Measurements from ENCODE around the gene FUT7. TPM values are rescaled to one million over a fixed set of nuclear protein-coding genes. Genes with fewer than 3 reads are reported as not detected.

Gene FUT7
- total and polyA plus RNA-seq, 9 of the 15 experiments (the other 6 are each of a cell fraction or from before 2014, with no cell fraction given) = not detected

- WGBS (ENCODE audit: insufficient coverage, low coverage, missing lambda C conversion rate) = 25% methylated on average over 18 of the region's 30 CpGs
- FAIRE-seq (peak; percentile 99), ATAC-seq (peak; percentile 100), DNase-seq (ENCODE audit: extremely low read depth in 1 of 4, low spot score in 3 of 4) (peak; percentile 91 to 98 (median 94))
- Histone ChIP-seq H3K9me3 (replicated peaks; ENCODE audit: control insufficient read depth, insufficient read depth, low read depth, low read length) (no peaks in the 10 kb centered on the region), H4K20me1 (replicated peaks; ENCODE audit: control insufficient read depth, insufficient read depth, low read length) (0 out of 2 replicates have a peak, but pooled peaks cover 5% of the 10 kb centered on the region), H3K36me3 (ENCODE audit: control insufficient read depth, insufficient read depth, low read length) (no peaks in the 10 kb centered on the region), H2AFZ (ENCODE audit: low read depth, low read length) (0 out of 2 replicates have a peak overlapping the region, but pooled peaks have one; percentile 34), H3K9me1 (ENCODE audit: control insufficient read depth, insufficient read depth, low read length) (no peaks in the 10 kb centered on the region), H3K4me3 (no peak overlapping the region), H3K4me2 (ENCODE audit: insufficient read depth, low read length) (peak overlapping the region; percentile 18; the same call in 1 of the 2 replicates), H3K4me1 (replicated peaks in 1 of 2; ENCODE audit: control insufficient read depth in 2 of 2, insufficient read depth in 2 of 2, low read length in 2 of 2) (peaks cover 4 to 91% of the 10 kb centered on the region in 2 experiments), H3K9ac (ENCODE audit: insufficient read depth in 1 of 2, low read depth in 2 of 2, low read length in 2 of 2) (peak overlapping the region in 1 of 2 experiments; percentile 11; a peak in 2 of 4 replicates), H3K27me3 (ENCODE audit: control insufficient read depth in 2 of 2, insufficient read depth in 2 of 2, low read length in 2 of 2) (no peaks in the 10 kb centered on the region), H3K79me2 (ENCODE audit: control insufficient read depth, insufficient read depth, low read length) (no peaks in the 10 kb centered on the region), H3K27ac (ENCODE audit: extremely low read depth, low read depth, low read length) (no peak overlapping the region)
- no TSS peak for BruUV-seq (replicated peaks)
- POLR2A ChIA-PET = interaction anchor here (0.6 to 1.1 kb wide), 5 partner anchors 12 to 1574 kb away, joined by 3 to 4 read pairs (median 3); partner anchors contain the start of gene PTGDS
- CTCF ChIA-PET (ENCODE audit: low intra/inter-chr PET ratio) = no interaction called here
- in situ Hi-C loops (cut with MboI) = no loop called here
- intact Hi-C loops (cut with micrococcal nuclease) = no loop called here
- TF ChIP-seq CTBP1 (IDR thresholded peaks at IDR 0.05; ENCODE audit: borderline replicate concordance) = peak; percentile 79
- TF ChIP-seq ZKSCAN1 (IDR thresholded peaks at IDR 0.05; ENCODE audit: low read depth, low read length) = 0 out of 2 replicates have a peak, but pooled peaks have one; percentile 26
- no peak for TF ChIP-seq POLR2B (IDR thresholded peaks at IDR 0.05; ENCODE audit: low read depth, partially characterized antibody)
- TF ChIP-seq MAZ (CRISPR knock-in tag; conservative IDR thresholded peaks at IDR 0.05 in 1 of 2, IDR thresholded peaks at IDR 0.05 in 1 of 2) = peak; percentile 55 to 77; a peak in 2 of 4 replicates
- TF ChIP-seq MAFK (IDR thresholded peaks at IDR 0.05; ENCODE audit: low read length) = peak; percentile 23; the same call in 1 of the 2 replicates
- TF ChIP-seq DPF2 (IDR thresholded peaks at IDR 0.05) = no peak
- peak; percentile 64 to 73 for TF ChIP-seq NRF1 (conservative IDR thresholded peaks at IDR 0.05 in 1 of 2, IDR thresholded peaks at IDR 0.05 in 1 of 2)
- TF ChIP-seq CCNT2 (IDR thresholded peaks at IDR 0.05; ENCODE audit: borderline replicate concordance, extremely low read depth, insufficient read length, low read depth, low read length) = peak; percentile 51
- peak in 1 of 2 experiments; percentile 93; a peak in 2 of 4 replicates for TF ChIP-seq RCOR1 (IDR thresholded peaks at IDR 0.05; ENCODE audit: borderline replicate concordance in 1 of 2, low read depth in 2 of 2, low read length in 2 of 2)
- TF ChIP-seq MBD2 (IDR thresholded peaks at IDR 0.05; ENCODE audit: borderline replicate concordance, low read depth) = 0 out of 2 replicates have a peak, but pooled peaks have one; percentile 18
- TF ChIP-seq NUFIP1 (IDR thresholded peaks at IDR 0.05; ENCODE audit: partially characterized antibody) = no peak
- TF ChIP-seq MAX (CRISPR knock-in tag; IDR thresholded peaks at IDR 0.05) = peak; percentile 32; the same call in 1 of the 2 replicates
- TF ChIP-seq SP1 (CRISPR knock-in tag; IDR thresholded peaks at IDR 0.05) = peak; percentile 96
- peak in 1 of 2 experiments; percentile 60; a peak in 1 of 4 replicates for TF ChIP-seq TEAD1 (CRISPR knock-in tag; IDR thresholded peaks at IDR 0.05)
- TF ChIP-seq KLF16 (IDR thresholded peaks at IDR 0.05) = no peak
- TF ChIP-seq CREB1 (IDR thresholded peaks at IDR 0.05) = peak; percentile 56; the same call in 1 of the 2 replicates
- TF ChIP-seq CREB1 (CRISPR knock-in tag; IDR thresholded peaks at IDR 0.05) = no peak
- 0 out of 4 replicates have a peak, but pooled peaks of 1 of the 2 experiments have one; percentile 29 for TF ChIP-seq FOXK2 (conservative IDR thresholded peaks at IDR 0.05 in 1 of 2, IDR thresholded peaks at IDR 0.05 in 1 of 2; ENCODE audit: low read depth in 2 of 2)
- TF ChIP-seq NR2C2 (CRISPR knock-in tag; IDR thresholded peaks at IDR 0.05) = no peak
- TF ChIP-seq NR2C2 (tag; IDR thresholded peaks at IDR 0.05) = peak; percentile 63
- peak; percentile 16 for TF ChIP-seq RBBP5 (IDR thresholded peaks at IDR 0.05; ENCODE audit: borderline replicate concordance, insufficient read depth, low read length, poor library complexity, severe bottlenecking)
Measured at GRCh38 chr9:137021979-137022661, 9.8 kb downstream of the FUT7 start.
